ENCODE measurements around the gene CAPN8.

CAPN8 gene

GRCh38 chr1:223631956-223632355 lies 33.5 kb downstream of the CAPN8 start:
- DNase-seq (ENCODE audit: low read depth): no peak
- TF ChIP-seq CTCF (IDR thresholded peaks at IDR 0.05; ENCODE audit: low read depth, low read length, missing control alignments): no peak
- H3K4me3 ChIP-seq (ENCODE audit: low read depth, low read length): no peak overlapping the region

- no peak for TF ChIP-seq CTCF (IDR thresholded peaks at IDR 0.05; ENCODE audit: low read depth, low read length, missing control alignments)
- DNase-seq (ENCODE audit: low read depth): no peak
Observed at GRCh38 chr1:223631473-223631872, 34.0 kb downstream of the CAPN8 start.

GRCh38 chr1:223629126-223629457 lies 36.4 kb downstream of the CAPN8 start:
- TF ChIP-seq CTCF (IDR thresholded peaks at IDR 0.05; ENCODE audit: low read depth, low read length, missing control alignments): no peak
- H3K4me3 ChIP-seq (ENCODE audit: low read depth, low read length): no peak overlapping the region
- no peak for DNase-seq (ENCODE audit: low read depth)

More at GRCh38 chr1:223631473-223631872, 34.0 kb downstream of the CAPN8 start:
- H3K4me3 ChIP-seq (ENCODE audit: low read depth, low read length): no peak overlapping the region

- no peak for DNase-seq (ENCODE audit: low read depth)
- peak; percentile 83 for TF ChIP-seq CTCF (IDR thresholded peaks at IDR 0.05; ENCODE audit: low read depth, low read length, missing control alignments)
- H3K4me3 ChIP-seq (ENCODE audit: low read depth, low read length): no peak overlapping the region
Observed at GRCh38 chr1:223628233-223629125, 37.0 kb downstream of the CAPN8 start.

- no peak overlapping the region for H3K4me3 ChIP-seq (ENCODE audit: low read depth, low read length)
- DNase-seq (ENCODE audit: low read depth): no peak
- TF ChIP-seq CTCF (IDR thresholded peaks at IDR 0.05; ENCODE audit: low read depth, low read length, missing control alignments): no peak
Observed at GRCh38 chr1:223622132-223622842, 43.2 kb downstream of the CAPN8 start.

- DNase-seq (ENCODE audit: low read depth): peak; percentile 55
- TF ChIP-seq CTCF (IDR thresholded peaks at IDR 0.05; ENCODE audit: low read depth, low read length, missing control alignments): no peak
Observed at GRCh38 chr1:223621312-223621734, 44.2 kb downstream of the CAPN8 start.

More at GRCh38 chr1:223621312-223621734, 44.2 kb downstream of the CAPN8 start:
- H3K4me3 ChIP-seq (ENCODE audit: low read depth, low read length): no peak overlapping the region
